Activated CD4-positive, alpha-beta T cell treated with anti-CD3 and anti-CD28 coated beads, Interleukin-2, amount 50 U/mL, for 48 hours (primary cell): ENCODE measurements around the gene FNTB.

Experiments used
- DNase-seq, 2 experiments: peaks; one replicate each; pipeline ENCODE4 v3.0.0-alpha.2; 2020

Gene FNTB

DNA sequence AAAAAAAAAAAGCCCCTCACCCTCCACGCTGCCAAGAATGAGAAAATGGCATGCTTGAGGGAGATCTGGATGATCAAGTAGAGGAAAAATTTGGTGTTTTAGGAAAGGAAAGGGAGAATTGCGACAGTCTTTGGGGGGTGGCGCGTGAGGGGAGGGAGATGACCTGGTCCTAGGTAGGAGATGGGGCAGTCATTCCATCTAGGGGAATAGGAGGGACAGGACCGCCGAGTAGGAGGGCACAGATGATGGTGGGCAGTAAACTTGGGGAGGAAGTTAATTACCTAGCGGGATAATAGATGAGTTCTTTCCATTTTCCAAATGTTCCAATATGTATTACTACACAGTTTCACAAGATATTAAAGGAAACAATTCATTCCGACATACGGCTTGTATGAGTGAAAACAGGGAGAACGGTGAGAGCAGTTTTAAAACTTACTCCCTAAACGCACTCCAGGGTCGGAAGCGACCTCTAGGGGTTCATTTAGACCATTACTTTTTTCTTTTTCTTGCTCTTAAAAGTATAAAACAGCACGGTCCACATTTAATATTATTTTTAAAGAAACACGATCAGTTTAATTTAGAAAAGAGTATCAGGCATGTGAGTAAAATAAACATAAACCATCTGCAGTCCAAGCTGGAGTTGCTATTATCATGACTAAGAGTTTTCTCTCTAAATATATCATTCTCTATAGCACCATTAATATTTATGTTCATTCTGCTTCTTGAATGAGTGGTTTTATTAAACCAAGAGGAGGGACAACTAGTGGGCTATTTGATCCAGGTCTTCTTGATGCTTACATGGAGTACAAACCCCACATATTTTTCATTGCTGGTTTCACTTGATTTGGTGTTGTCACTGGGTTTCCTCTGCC is 3.0 kb upstream of the FNTB start:
- DNase-seq = peak; percentile 16 to 35

DNA sequence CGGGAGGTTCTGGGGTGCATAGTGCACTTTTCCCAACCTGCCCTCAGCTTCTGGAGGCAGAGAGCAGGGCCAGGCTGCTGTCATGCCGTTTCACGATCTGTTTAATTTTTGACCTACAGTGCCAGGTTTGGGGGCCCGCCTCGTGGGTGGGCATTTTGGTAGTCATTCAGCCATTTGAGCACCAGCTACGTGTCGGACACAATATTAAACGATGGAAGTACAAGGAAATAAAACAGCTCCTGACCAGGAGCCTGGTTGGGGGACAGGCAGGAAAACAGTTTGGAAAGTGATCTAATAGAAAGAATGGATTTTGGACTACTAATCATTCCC is 708 bp downstream of the FNTB start:
- DNase-seq = no peak

DNA sequence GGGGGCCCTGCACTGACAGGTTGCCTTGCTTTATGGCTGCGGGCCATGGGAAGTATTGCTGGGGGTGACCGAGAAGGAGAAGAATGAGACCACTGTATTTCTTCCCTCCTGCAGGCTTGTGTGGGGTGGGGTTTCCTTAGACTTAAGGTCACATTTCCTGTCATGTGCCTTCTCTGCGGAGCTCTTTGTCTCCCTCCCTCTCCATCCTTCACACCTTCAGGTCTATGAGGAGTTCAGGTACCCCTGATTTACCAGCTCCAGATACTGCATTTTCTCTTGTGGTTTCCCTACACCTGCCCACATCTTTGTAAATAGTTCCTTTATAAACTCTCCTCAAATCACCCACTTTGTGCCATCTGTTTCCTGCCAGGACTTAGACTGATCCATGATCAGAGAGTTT is 3.6 kb downstream of the FNTB start:
- no peak for DNase-seq

DNA sequence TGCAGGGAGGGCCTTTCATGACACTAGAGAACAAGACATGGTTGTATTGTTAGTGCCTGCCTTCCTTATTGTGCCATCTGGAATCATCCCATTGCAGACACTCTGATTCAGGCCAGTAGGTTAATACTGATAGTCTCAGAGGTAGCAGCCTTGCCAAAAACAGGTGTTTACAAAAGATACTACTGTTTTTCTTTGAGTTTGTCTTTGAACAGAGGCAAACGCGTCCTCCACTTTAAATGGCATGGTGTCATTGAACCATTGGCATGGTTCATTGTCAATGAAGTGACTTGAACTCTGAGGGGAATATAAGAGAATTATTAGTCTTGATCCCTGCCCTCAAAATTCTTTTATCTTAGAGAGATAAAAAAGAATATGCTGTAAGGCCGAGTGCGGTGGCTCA is 4.2 kb downstream of the FNTB start:
- no peak for DNase-seq

DNA sequence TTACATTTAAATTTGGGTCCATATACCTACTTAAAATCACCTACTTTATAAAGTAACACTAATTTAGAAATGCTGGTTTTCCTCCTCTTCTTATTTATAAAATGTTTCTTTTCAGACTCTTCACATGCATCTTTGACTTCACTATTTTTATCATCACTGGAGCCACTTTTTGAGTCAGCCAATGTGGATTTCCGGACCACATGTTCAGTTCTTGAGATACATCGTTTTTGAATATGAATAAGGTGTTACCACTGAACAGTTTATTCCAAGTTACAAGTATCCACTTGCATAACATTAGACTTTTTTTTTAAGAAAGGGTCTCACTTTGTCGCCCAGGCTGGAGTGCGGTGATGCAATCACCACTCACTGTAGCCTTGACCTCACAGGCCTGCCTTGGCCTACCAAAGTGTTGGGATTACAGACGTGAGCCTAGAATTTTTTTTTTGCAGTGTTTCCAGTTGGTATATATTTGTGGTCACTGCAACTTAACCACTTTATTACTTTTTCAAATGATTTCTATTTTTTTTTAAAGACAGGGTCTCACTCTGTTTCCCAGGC is 5.7 kb downstream of the FNTB start:
- no peak for DNase-seq

DNA sequence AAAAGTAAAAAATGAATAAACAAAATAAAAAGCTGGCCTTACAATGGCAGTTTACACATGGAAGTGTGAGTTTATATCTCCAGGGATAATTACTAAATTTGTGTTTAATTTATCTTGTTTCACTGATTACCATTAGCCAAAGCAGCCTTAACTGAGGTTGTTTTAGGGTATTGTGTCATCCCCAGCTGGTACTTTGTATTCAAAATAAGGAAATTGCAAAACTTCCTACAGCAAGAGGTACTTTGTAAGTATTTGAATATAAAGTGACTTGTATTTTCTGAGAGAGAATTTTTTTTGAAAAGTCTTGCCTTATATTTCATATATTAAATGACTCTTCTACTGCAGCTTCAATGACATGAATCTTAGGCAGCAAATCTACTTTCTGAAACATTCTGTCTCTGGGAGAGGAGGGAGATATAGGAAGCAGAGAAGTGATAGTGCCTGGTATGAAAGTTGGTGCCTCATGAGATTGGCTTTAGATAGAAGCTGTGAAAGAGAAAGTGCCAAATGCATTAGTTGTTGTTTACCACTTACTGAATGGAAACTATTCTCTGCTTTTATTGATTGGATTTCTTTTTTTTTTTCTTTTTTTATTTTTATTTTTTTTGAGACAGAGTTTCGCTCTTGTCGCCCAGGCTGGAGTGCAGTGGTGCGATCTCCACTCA is 6.7 kb downstream of the FNTB start:
- DNase-seq = no peak

DNA sequence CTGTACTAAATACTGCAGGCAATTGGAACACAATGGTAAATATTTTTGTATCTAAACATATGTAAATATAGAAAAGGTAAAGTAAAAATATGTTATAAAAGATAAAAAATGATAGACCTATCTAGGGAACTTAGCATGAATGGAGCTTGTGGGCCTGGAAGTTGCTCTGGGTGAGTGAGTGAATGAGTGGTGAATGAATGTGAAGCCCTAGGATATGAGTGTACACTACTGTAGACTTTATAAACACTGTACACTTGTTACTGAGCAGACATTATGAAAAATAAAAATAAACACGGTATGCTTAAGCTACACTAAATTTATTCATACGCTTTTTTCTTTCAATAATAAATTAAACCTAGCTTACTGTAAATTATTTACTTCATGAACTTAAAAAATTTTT is 7.8 kb downstream of the FNTB start:
- no peak for DNase-seq

DNA sequence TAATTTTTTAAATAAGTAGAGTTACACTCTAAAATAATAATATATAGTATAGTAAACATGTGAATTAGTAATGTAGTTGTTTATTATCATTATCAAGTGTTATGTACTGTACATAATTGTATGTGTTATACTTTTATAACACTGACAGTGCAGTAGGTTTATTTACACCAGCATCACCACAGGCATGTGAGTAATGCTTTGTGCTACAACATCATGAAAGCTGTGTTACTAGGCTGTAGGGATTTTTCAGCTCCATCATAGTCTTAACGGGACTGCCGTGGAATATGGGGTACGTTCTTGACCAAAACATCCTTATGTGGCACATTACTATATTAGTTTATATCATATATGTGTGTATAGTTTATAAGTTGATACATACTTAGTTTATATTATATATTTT is 8.6 kb downstream of the FNTB start:
- DNase-seq = no peak

DNA sequence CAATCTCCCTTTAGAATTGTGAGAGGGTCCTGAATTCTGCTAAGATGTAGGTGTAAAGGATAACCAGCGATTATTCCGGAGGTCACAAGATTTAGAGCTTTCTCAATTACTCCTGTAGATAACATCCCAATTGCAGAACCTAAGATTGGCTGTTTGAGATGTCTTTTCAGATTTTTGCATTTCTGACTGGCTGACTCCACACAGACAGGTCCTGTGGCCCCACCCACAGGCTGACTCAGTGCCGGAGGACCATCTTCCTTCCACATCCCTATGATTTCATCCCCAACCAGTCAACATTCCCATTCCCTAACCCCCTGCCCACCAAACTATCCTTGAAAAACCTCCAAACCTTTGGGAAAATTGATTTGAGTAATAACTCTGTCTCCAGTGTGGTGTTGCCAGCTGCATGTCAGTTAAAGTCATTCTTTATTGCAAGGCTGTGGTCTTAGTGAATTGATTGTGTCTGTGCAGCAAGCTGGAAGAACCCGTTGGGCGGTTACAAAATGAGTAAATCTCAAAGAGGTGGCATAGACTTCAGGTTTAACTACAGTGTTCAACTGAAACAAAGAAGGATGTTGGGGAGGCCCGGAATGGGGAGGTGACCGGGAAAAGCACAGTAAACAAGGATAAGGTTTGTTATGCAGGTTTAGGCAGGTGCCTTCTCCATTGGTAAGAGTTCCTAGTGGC is 10.6 kb downstream of the FNTB start:
- DNase-seq = no peak

DNA sequence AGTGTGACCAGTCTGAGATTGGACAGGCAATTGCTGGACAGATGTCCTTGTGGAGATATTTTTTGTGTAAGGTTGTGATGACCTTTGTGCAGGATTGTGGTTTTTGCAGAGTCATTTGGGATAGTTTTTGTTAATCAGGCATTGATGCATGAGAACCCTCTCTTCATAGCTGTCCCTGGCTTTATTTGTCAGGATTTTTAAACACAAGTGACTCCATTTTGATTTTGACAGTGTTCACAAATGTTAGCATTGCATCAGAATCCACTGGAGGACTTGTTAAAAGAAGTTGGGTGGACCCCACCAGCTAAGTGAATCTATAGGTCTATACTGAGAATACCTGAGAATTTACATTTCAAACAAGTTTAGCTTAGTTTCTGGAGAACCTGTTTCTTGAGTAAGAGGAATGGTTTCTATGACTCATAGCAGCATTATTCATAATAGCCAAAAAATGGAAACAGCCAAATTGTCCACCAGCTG is 11.8 kb downstream of the FNTB start:
- DNase-seq = no peak

DNA sequence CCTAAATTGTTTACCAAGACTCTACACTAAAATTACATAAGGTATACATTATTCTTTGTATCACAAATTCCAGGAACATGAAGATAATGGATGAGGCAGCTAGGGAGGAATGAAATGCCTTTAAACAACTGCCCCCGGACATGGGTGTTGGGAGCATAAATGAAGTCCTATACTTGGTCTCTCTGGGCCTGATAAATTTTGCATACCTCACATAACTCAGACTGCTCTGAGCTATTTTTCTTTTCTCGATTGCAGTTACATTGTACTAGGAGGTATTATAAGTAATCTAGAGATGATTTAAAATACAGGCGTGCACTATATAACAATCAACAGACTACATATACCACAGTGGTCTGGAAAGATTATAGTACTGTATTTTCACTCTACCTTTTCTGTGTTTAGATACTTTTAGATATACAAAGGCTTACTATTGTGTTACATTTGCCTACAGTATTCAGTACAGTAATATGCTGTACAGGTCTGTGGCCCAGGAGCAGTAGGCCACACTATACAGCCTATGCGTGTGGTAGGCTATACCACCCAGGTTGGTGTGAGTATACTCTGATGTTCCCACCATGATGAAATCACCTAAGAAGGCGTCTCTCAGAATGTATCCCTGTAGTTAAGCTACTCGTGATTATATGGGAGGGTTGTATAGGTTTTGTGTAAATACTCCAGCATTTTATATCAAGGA is 14.3 kb downstream of the FNTB start:
- DNase-seq = no peak

DNA sequence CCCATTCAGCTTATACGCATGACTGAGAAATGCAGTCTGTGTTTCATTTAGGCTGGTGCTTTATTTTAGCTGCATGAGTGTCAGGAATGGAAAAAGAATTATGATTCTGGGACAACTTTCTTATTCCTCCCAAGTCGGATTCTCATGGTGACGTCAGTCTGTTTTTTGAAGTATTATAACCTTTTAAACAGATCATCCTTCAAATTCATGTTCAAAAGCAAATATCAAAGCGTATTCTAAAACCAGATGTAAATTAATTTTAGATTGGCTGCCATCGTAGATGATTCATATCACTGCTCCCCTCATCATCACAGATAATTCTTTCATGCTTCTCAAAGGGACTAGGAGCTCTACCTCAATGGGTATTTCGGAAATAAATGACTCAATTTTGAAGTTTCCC is 15.0 kb downstream of the FNTB start:
- no peak for DNase-seq

DNA sequence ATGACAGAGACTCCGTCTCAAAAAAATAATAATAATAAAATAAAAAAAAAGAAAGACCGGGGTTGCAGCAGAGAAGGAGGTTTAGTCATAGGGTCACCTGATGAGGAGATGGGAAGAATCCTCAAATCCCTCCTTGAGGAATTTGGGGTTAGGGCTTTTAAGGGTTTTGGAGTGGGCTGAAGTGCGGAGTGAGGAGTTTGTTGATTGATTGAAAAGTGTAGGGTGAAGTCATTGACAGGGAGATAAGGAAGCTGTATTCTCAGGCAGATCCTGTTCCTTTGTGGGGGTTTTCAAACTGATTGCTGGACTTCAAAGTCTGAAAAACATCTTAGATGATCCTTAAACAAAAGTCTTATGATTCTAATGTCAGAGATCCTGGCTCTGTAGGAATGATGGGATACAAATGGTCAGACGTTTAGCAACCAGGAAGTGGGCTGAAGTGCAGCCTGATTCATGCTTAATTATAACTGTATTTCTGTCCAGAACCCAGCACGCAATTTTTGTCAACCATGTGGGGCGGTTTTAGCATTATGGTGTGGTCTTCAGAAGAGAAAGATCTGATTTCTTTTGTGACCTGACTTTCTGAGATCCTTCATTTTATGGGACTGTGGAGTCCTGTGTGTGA is 16.0 kb downstream of the FNTB start:
- no peak for DNase-seq

DNA sequence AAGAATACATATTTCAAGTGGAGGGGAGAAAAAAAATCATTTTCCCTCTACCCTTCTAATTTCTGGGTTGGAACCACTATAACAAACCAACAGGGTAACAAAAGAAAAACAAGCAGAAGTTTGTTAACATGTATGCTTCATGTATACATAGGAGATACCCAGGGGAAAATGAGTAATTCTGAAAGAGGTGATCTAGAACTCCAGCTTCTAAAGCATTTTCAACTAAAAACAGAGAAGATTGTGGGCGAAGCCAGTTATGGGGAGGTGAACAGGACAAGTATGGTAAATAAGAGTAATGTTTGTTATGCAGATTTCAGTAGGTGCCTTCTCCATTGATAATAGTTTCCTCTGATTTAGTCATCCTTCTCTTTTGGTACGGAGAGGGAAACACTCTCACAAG is 16.7 kb downstream of the FNTB start:
- no peak for DNase-seq

DNA sequence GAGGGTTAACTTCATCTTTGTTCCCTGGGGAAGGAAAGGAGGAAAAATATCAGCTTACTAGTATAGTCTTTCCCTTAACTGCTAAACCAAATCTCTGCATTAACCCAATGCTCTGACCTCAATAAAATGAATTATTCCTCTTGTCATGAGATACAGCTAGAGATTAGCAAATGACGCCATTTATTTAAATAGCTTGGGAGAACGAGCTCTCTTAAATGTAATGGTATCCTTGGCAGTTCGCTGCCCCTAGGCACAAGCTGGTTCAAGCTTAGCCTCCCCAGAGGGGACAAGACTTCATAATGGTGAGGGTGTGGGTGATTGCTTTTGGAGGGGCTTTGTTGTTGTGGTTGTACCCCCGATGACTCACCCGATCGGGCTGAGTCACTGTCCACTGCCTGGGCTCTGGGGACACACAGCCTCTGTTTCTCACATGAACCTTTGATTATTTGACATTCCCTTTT is 19.6 kb downstream of the FNTB start:
- no peak for DNase-seq

DNA sequence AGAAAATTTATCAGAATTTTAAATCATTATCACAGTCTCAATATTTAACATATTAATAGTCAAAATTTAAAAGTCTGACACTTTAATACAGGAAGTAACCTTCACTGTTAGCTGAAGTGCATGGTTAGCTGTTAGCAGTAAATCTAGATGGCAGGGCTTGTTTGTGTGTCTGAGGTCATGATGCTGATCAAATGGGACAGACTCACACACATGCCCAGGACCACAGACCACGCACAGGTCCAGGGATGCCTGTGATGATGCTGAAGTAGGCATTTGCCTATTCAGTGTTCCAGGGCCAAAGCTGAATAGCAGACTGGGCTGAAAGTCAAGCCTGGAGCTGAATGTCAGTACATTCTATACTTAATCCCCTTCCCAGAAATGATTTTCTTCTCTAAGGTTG is 20.5 kb downstream of the FNTB start:
- DNase-seq = no peak

DNA sequence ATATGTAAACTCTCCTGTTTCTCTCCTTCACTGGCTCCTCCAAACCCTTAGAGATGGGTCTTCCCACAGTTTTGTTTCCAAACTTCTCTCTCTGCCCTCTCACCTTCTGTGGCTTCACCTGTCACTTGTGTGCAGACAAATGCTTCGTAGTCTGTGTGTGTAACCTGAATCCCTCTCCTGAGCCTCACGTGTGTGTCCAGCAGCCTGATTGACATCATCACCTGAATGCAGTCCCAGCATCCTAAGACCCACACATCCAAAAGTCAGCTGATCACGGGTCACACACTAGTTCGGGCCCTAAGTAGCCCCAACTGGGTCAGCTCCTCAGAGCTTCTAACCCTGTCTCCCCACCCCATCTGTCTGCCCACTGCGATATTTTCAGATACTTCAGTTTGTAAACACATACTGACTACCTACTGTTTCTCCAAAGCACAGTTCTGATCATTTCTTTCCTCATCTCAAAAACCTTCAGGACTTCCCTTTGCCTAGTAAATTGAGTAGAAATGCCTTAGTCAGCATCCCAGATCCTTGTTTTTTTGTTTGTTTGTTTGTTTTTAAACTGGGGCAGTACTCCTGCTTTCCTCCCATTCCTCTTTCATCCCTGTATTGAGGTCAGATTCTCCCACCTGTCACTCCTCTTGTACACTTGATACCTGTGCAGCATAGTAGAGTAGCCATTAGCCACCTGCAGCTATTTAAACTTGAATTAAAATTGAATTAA is 23.7 kb downstream of the FNTB start:
- DNase-seq = no peak

DNA sequence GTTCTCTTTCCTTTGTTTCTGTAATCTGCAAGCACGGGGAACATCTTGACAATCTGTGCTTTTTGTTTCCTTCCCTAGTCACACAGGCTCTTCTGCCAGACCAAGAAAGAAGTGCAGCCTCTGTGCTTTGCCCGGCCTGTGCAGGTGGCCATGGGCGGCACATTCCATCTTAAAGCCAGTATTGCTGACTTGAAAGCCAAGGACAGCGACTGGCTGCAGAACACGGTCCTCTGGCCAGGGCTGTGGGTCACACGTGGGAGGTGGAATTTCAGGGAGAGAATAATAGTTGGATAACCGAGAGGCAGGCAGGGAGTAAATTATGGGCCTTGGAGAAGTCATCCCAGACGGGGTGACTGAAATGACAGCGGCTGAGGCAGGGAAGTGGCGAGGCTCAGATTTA is 24.8 kb downstream of the FNTB start:
- DNase-seq = no peak

DNA sequence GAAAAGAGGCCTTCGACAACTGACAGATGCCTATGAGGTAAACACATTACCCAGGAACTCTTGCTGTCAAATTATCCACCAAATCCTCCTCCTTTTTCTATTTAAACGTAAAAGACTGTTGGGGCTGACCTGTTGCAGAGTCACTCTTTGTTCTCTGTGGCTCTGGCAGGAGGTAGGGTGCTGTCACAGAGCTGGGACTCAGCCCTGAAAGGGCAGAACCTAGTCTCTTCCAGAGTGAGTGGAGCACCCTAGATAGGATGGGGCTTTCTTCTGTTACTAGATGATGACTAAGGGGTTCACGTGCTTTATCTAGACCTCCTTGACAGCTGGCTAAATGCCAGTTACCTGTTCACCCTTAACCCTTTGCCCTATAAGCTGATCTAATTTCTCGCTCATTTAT is 25.7 kb downstream of the FNTB start:
- DNase-seq = no peak

DNA sequence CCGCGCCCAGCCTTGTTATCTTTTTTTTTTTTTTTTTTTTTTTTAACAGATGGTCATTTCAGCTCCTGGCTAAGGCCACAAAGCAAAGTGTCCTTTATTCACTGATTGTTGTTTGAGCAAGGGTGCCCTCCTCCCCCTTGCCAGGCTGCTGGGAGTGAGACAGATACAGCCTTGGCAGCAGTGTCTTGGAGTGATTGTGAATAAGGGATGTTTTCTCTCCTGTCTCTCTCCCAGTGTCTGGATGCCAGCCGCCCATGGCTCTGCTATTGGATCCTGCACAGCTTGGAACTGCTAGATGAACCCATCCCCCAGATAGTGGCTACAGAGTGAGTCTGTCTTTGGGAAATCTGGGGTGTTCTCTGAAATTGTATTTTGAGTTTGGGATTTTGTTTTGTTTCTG is 28.7 kb downstream of the FNTB start:
- no peak for DNase-seq

DNA sequence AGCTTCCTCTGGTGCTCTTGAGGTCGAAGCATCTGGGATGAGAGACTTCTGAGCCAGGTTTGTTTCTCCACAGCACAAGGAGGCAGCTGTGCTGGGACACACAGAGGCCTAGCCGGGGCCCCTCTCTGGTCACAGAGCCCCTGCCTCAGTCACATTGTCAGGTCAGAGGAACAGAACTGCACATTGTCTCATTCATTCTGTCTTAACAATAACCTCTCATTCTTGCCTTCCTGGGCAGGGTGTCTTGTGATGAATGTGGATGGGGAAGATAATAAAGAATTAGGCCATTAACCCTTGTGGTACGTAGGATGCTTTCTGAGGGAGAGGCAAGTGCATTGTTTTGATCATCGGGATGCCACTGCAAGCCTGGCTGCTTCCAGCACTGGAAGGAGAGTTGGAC is 29.8 kb downstream of the FNTB start:
- DNase-seq = no peak
